ENCODE measurements around the gene NEUROG1. TPM values are rescaled to one million over a fixed set of nuclear protein-coding genes. Genes with fewer than 3 reads are reported as not detected.

Gene NEUROG1
- polyA plus RNA-seq, 1 experiment: not detected

GRCh38 chr5:135557076-135557838 is 21.5 kb upstream of the NEUROG1 start:
- TF ChIP-seq CTCF (IDR thresholded peaks at IDR 0.05; ENCODE audit: insufficient read depth, low read depth, low read length): no peak
- no peaks in the 10 kb centered on the region for H3K36me3 ChIP-seq (ENCODE audit: control insufficient read depth, insufficient read depth, low read length)
- CTCF ChIA-PET: interaction anchor here (0.7 to 38.0 kb wide), 7 partner anchors 9 to 275 kb away, joined by 3 to 1147 read pairs (median 108); partner anchors contain the start of genes SLC25A48 and TIFAB
- DNase-seq (ENCODE audit: low read depth): no peak
- H3K4me3 ChIP-seq (ENCODE audit: low read depth, low read length): no peak overlapping the region
- POLR2A ChIA-PET: no interaction called here
- H3K27me3 ChIP-seq (ENCODE audit: control insufficient read depth, insufficient read depth, low read length): peaks cover 3% of the 10 kb centered on the region; the same call in 1 of the 2 replicates

- Histone ChIP-seq H3K36me3 (ENCODE audit: control insufficient read depth, insufficient read depth, low read length) (no peaks in the 10 kb centered on the region), H3K27me3 (ENCODE audit: control insufficient read depth, insufficient read depth, low read length) (peaks cover 3% of the 10 kb centered on the region; the same call in 1 of the 2 replicates), H3K4me3 (ENCODE audit: low read depth, low read length) (no peak overlapping the region)
- TF ChIP-seq CTCF (IDR thresholded peaks at IDR 0.05; ENCODE audit: insufficient read depth, low read depth, low read length): no peak
- CTCF ChIA-PET: interaction anchor here (7.5 to 38.0 kb wide), 3 partner anchors 9 to 275 kb away, joined by 108 to 1147 read pairs (median 203); partner anchors contain the start of genes SLC25A48 and TIFAB
- POLR2A ChIA-PET: no interaction called here
- no peak for DNase-seq (ENCODE audit: low read depth)
These were observed 20.9 kb upstream of the NEUROG1 start for GRCh38 chr5:135556620-135557019.

GRCh38 chr5:135555530-135555929 is 19.8 kb upstream of the NEUROG1 start:
- no peak for DNase-seq (ENCODE audit: low read depth)
- ChIA-PET CTCF (interaction anchor here (0.6 to 38.0 kb wide), 4 partner anchors 10 to 276 kb away, joined by 3 to 1147 read pairs (median 156); partner anchors contain the start of genes SLC25A48 and TIFAB), POLR2A (no interaction called here)
- Histone ChIP-seq H3K36me3 (ENCODE audit: control insufficient read depth, insufficient read depth, low read length) (no peaks in the 10 kb centered on the region), H3K27me3 (ENCODE audit: control insufficient read depth, insufficient read depth, low read length) (peaks cover 3% of the 10 kb centered on the region), H3K4me3 (ENCODE audit: low read depth, low read length) (no peak overlapping the region)
- TF ChIP-seq CTCF (IDR thresholded peaks at IDR 0.05; ENCODE audit: insufficient read depth, low read depth, low read length): no peak

GRCh38 chr5:135553688-135554462 is 18.1 kb upstream of the NEUROG1 start:
- DNase-seq (ENCODE audit: low read depth): no peak
- Histone ChIP-seq H3K36me3 (ENCODE audit: control insufficient read depth, insufficient read depth, low read length) (no peaks in the 10 kb centered on the region), H3K27me3 (ENCODE audit: control insufficient read depth, insufficient read depth, low read length) (peaks cover 10% of the 10 kb centered on the region), H3K4me3 (ENCODE audit: low read depth, low read length) (no peak overlapping the region)
- ChIA-PET POLR2A (no interaction called here), CTCF (interaction anchor here (0.8 to 38.0 kb wide), 15 partner anchors 9 to 660 kb away, joined by 3 to 1147 read pairs (median 5); partner anchors contain the start of genes NEUROG1, SLC25A48 and TIFAB)
- peak; percentile 57 for TF ChIP-seq CTCF (IDR thresholded peaks at IDR 0.05; ENCODE audit: insufficient read depth, low read depth, low read length)

All from BJ (cell line).